ACHN (cell line): ENCODE results near the gene MAPK10.

ENCODE experiments used
- DNase-seq: peaks from one replicate; pipeline ENCODE4 v3.0.0-alpha.2; 2015
- in situ Hi-C: cut with HindIII; loops from 2 replicates; pipeline ENCODE4 v1.10.0; 2017; ENCODE audit warnings: low sequenced_read_pairs, low pct_ligation_motif_present, low pct_unique_long_range_greater_than_20kb

MAPK10 gene

DNA sequence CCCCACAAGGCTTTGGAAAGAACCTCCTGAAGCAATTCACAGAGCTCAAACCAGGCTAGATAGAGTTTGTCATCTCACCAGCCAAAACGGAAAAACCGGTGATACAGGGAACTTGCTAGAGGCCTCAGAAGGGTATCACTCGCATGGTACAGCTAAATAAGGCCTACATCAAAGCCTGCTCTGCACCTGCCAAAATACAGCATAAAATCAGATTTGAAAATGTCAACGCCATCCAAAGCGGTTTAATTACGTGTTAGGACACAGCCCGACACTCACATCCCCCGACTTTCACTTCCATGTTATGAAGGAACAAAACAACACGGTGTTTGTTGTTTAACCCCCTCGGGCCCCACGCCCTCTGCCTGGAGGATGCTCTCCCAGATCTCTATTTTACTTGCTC lies 65.0 kb downstream of the MAPK10 start:
- in situ Hi-C loops = no loop called here
- DNase-seq = no peak

DNA sequence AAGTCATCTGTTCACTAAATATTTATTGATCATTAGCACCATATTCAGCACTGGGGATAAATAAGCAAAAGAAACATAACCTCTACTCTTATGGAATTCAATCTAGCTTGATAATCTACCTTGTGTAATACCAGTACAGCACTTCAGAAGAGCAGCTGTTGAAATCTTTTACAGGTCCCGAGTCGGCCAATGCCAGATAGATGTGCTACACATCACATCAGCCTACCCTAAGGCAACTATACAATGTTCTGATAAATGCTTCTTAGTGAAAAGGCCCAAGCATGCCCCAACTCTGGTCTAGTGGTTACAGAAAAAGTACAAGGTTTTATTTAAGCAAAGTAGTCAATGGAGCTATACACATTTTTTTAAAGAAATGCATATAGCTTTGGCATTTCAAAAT lies 68.7 kb downstream of the MAPK10 start:
- in situ Hi-C loops = no loop called here
- DNase-seq = no peak

DNA sequence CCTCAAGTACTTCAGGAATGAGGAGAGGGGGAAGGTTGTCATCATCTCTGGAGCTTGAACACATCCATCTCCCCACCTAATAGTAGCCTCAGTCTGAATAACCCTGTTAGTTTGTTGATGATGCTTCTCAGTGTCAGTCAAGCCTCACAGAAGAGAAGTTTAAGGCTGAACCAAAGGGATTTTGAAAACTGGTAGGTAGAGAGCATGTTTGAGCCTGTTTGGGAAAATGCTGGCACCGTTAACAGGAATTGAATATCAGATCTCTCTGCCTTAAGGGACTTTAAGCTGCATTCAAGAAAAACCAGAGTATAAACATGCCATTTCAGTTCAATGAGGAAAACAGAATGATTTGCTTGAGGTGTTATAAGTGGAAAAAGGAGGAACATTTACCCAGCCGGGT lies 73.1 kb downstream of the MAPK10 start:
- in situ Hi-C loops = no loop called here
- DNase-seq = no peak

DNA sequence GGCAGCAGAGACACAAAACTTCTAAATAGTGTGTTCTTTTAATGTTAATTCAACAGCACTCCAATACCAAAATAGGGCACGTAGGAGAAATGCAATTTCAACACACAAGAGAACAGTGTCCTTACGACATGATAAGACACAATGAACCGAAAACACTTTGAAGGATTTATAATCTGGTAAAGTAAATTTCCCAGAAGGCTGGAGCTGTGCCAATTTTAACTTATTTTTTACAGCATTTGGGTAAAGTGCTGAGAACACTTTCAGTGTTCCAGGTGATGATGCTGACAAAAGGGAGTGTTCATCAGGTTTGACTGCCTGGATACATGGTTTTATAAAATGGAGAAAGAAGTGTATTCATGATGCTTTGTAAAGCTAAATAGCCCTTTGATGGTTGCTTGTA lies 76.5 kb downstream of the MAPK10 start:
- DNase-seq = no peak

DNA sequence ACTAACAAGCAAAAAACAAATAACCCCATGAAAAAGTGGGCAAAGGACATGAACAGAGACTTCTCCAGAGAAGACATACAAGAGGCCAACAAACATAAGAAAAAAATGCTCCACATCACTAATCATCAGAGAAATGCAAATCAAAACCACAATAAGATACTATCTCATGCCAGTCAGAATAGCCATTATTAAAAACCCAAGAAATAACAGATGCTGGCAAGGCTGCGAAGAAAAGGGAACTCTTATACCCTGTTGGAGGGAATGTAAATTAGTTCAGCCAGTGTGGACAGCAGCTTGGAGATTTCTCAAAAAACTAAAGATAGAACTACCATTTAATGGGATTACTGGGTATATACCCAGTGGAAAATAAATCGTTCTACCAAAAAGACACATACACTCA lies 79.6 kb downstream of the MAPK10 start:
- DNase-seq = no peak
- in situ Hi-C loops = no loop called here

More for the DNA sequence above, 76.5 kb downstream of the MAPK10 start:
- in situ Hi-C loops = no loop called here

DNA sequence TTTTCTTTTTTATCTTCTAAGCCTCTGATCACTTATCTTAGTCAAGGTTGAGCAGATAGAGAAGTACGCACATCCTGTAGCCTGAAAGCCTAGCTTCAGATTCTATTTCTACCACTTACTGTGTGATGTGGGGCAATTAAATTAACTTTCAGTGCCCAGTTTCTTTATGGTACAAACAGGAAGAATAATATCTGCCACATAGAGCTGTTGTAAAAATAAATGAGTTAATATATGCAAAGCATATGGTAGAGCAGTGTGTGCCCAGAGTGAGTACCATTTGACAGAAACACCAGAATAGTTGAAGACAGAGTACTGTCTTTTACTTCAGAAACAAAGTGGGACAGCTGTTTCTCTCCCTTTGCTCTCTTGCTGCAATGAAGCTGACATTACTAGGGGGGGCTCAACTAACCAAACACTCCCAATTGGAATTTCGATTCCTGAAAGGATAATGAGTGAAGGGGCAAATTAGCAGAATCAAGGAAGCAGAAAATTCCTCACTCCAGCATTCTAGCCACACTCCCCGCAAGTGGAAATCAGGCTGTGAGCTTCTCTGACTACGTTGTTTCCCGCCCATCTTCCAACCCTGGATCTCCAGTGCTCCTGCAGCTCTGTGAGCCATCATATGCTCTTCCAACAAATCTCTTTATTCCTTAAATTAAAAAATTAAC lies 80.4 kb downstream of the MAPK10 start:
- in situ Hi-C loops = no loop called here
- no peak for DNase-seq

DNA sequence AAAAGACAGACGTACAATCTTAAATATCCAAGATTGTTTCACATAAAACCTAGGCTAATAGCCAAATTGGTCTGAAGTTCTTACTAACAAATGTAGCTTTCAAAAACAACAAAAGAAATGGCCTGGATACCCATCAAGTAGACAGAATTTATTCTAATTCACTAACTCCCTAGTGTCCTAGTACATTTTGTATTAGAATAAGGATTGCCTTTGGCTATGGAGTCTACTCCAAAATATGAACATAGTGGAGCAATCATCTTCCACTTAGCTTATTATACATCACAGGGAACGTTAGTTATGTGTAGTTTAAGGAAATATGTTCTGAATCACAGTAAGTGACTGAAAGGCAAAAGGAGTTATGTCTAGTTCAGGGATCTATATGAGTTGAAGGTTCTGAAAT lies 81.7 kb downstream of the MAPK10 start:
- no peak for DNase-seq
- in situ Hi-C loops = no loop called here

DNA sequence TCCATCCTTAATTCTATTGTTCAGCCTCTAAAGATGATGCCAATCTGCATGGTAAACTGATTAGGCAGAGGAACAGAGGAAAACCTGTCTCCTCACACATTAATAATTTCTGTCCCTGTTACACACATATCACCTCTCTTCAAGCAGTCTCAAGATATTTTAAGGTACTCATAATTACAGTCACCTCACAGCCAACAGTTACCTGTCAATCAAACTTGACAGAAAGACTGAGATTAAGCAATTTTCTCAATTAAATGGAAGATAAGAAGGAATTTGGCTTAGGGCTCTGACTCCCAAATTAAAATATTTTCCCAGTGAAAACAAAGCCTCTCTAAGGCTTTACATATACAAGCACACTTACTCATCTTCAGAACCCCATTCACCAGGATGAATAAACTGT lies 85.2 kb downstream of the MAPK10 start:
- in situ Hi-C loops = no loop called here

DNA sequence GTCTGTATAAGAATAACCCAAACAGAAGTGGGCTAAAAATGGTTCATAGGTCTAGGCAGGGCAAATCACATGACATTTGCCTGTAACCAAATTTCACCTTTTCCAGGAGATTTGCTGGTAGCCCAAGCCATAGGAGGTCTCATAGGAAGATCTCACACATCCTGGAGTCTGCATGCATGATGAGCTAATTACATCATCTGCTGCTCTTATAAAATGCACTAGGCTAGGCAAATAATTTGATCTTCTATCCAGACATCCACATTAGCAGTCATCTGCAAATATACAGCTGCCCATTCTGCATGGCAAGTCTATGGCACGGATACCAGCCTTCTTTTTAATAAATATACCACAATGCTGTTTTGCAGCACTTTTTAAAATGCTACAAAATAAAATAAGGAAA lies 87.2 kb downstream of the MAPK10 start:
- no peak for DNase-seq
- in situ Hi-C loops = no loop called here

More for the DNA sequence above, 85.2 kb downstream of the MAPK10 start:
- DNase-seq = no peak

DNA sequence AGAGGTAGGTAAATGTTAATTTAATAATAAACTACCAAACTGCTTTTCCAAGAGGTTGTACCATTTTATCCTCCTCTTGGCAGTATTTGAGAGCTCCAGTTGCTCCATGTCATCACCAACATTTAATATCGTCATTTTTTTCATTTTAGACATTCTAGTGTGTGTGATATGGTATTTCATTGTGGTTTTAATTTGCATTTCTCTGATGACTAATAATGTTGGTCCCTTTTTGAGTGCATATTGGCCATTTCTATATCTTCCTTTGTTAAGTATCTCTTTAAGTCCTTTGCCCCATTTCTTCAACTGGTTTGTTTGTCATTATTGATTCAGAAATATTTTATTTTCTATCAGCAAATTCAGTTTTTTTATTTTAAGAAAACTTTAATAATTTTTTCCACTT lies 88.8 kb downstream of the MAPK10 start:
- in situ Hi-C loops = no loop called here
- DNase-seq = no peak

DNA sequence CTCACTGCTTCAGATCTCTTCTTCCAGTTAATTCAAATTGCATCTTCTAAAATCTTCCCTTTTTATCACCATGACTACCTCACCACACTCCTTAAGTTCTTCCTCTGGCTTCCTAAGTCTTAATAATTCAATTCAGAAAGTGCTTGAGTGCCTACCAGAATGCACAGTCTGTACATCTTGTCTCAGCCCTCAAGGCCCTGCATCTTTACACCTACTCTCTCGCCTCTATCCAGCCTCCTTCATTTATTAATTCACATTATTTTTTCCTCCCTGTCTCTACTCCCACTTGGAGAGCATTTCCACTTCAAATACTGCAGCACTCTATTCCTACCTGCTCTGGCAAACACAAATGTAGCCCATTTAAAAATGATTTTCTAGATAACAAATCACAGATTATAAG lies 90.5 kb downstream of the MAPK10 start:
- DNase-seq = no peak
- in situ Hi-C loops = no loop called here

DNA sequence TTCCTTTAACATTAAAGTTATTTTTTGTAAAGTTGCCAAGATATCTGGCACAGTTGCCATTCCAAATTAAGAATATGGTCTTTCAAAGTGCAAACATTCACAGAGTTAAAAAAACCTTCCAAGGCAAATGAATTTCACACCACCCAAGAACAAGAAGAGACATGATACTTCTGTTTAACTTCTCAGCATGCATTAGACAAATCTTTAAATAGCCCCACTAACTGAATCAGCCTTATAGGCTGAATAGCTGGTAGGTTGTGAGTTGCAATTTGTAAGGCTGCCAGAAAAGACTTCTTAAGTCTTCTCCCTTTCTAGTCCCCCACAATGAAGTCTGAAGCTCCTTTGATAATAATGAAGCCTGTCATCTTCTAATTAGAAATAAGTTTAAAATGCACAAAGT lies 95.6 kb downstream of the MAPK10 start:
- in situ Hi-C loops = no loop called here
- no peak for DNase-seq

DNA sequence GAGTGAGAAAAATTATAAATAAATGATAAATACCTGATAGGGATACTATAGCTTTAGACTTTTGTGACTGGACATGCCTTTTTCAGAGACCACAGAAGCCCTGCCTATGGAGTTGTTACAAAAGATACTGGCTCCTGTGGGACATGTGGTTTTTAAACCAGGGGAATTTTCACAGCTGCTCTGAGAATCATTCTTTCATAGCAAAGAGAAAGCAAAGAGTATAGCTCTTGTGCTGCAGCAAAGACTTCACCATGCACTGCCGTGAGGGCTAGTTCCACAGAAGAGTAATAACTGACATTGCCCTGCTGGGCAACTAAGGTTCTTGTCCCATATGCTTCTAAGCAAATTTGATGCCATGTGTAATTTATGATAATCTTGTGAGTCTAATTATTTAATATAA lies 98.2 kb downstream of the MAPK10 start:
- no peak for DNase-seq
- in situ Hi-C loops = no loop called here

DNA sequence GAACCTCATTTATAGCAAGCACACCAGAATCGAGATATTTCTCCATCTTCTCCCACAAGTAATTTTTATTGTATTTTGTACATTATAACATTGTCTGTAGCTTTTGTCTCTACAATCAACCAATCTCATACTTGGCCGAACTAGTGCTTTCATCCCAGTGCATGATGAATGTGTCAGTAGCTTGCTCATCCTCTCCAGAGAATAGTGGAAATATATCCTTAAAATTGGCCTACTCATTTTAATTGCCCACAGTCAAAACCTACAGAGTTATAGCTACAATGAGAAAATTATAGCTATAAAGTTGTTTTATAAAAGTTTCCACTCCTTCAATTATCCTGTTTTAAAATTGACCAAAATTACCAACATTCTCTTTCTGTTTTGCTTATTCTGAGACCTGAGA lies 103.8 kb downstream of the MAPK10 start:
- in situ Hi-C loops = no loop called here
- no peak for DNase-seq

DNA sequence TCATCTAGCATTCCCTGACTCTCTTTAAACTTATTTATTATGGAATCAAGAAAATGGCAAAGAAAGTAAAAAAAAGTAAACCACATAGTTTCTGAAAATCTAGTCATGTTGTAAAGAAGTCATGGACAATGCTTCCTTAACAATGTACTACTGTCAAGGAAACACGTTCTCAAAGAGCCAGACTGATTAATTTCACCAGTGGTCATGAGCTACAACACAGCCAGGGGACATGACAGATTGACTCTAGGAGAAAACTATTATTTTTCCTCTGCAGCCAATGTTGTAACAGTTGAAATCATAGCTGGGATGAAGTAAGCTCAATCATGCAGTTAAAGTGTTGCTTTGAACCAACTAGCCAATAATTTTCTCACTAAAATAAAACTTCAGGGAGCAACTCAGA lies 109.2 kb downstream of the MAPK10 start:
- in situ Hi-C loops = no loop called here
- no peak for DNase-seq

DNA sequence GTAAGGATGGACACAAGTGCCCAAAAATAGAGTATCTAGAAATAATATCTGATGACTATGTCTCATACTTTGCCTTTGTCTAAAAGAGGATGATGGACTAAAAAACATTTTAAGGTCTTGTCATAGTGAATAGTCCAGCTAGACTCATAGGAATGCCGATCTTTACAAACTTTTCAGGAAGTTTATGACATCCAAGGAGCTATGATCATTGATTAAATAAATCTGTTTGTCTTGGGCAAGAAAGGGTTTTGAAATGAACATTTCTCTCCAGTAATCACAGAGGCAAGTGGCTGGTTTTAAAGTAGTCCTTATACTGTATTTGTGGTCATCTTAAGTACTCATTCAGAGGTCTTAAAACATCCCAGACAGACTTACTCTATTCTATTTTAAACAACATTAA lies 109.8 kb downstream of the MAPK10 start:
- DNase-seq = no peak
- in situ Hi-C loops = no loop called here

DNA sequence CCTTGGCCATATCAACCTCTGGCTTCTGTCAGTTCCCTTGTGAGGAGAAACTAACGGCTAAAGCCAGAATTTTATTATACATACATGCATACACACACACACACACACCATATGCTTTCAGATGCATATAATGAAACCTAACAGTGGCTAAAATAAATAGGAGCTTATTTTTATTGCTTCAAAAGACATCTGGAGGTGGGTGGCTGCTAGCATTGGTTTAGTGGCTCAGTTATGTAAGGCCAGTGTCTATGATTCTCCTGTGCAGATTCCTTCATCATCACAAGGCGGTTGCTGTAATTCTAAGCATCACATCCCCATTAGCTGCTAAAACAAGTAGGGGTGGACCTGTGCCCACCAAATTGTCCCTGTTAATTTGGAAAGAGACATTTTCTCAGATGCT lies 110.8 kb downstream of the MAPK10 start:
- no peak for DNase-seq
- in situ Hi-C loops = no loop called here

DNA sequence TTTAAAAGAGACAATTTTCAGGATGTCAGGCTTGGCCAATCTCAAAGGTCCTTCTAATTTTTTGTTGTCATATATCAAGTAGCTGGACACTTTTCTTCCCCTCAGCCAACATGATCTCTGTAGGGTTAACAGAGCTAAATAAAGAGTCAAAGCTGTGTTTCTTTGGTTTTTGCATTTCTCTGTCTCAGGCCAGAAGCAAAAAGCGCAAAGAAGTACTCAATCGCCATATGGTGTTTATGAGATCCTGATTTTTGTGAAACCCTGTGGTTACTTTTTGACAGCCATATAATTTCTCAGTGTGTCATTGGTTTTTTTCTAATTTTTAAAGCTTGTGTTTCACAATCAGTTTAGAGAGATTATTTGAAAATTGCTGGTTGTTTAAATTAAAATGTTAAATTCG lies 111.9 kb downstream of the MAPK10 start:
- no peak for DNase-seq
- in situ Hi-C loops = no loop called here

DNA sequence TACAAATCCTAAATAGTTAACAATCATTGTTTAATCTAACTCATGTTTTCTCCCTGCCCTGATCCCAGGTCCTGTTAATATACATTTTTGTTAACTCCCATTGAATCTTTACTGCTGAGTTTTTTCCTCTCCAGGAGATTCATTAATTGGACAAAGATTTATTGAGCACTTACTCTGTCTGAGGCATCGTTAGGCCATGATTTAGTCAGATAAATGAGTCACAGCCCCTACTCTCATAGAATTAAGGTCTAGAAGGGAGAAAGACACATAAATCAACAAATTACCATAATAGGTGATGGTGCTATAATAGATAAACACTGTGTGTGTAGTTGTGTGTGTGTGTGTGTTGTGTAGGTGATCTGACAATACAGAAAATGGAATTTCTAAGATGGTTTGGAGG lies 112.5 kb downstream of the MAPK10 start:
- DNase-seq = no peak
- in situ Hi-C loops = no loop called here

DNA sequence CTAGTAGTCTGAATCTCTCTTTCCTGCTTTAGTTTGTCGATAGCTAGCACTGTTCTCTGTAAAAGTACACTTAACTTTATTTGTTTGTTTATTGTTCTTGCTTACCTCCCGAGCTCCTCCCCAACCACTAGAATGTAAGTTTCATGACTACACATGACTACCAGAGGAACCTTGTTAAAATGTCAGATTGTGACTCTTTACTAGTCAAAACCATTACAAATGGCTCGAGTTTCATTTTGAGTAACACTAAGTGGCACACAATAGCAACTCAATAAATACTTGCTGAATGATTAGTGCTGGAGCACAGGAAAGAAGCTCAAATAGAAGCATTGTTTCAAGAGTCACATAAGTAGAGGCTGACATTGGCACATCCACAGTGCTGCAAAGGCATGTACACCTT lies 116.1 kb downstream of the MAPK10 start:
- in situ Hi-C loops = no loop called here
- no peak for DNase-seq

DNA sequence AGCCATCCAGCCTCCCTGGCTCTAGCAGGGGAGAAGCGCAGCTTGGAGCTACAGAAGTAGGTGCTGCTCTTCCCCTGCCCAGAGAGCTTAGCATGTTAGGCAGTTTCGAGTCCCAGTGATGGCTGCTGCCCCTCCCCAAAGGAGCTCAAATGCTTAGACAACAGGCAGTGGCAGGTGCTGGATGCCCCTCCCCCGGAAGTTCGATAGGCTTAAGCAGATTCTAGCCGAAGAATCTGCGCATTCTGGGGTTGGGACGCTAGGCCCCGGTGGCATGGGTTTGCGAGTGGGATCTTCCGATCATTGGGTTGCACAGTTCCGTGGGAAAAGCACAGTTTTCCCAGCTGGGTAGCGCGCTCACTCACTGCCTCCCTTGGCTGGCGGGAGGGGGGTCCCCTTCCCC lies 117.2 kb downstream of the MAPK10 start:
- in situ Hi-C loops = no loop called here
- DNase-seq = no peak
